ENCODE data around the gene PLIN5. TPM values are rescaled to one million over a fixed set of nuclear protein-coding genes. Genes with fewer than 3 reads are reported as not detected.
A peak's percentile ranks its signal among the peaks of the same experiment; 100 is the strongest.

The PLIN5 gene
- total and polyA plus RNA-seq, 7 donors, result 14.5 to 143 (median 96.1) TPM

- H3K27ac ChIP-seq, result no peak overlapping the region
- ATAC-seq, result no peak
- no peak for TF ChIP-seq CTCF (IDR thresholded peaks at IDR 0.05)
- H3K36me3 ChIP-seq (ENCODE audit: insufficient read depth in 1 of 2, low read depth in 1 of 2), result no peaks in the 10 kb centered on the region
- WGBS, 3 donors, result 84 to 90% (median 89%) methylated on average over 3 of the region's 3 CpGs
- DNase-seq, result no peak
- H3K9me3 ChIP-seq, result peaks cover 4% of the 10 kb centered on the region
- intact Hi-C loops (cut with DNase I), result loop anchor here in 1 of 2 donors (5.0 kb wide), 1 partner anchor 98 kb away; the partner anchor contains the start of gene TNFAIP8L1
- H3K4me3 ChIP-seq, result no peak overlapping the region
- peaks cover 28% of the 10 kb centered on the region for H3K4me1 ChIP-seq
- no peaks in the 10 kb centered on the region for H3K27me3 ChIP-seq (ENCODE audit: insufficient read depth in 3 of 3, low read length in 2 of 3)
These were observed 4.2 kb upstream of the PLIN5 start for GRCh38 chr19:4539169-4539692.

- no peak overlapping the region for H3K4me3 ChIP-seq
- H3K27ac ChIP-seq, result peak overlapping the region; percentile 90
- TF ChIP-seq CTCF (IDR thresholded peaks at IDR 0.05), result no peak
These were observed 3.6 kb upstream of the PLIN5 start for GRCh38 chr19:4538601-4538954.

GRCh38 chr19:4537953-4538600 is 3.1 kb upstream of the PLIN5 start:
- Histone ChIP-seq H3K36me3 (ENCODE audit: insufficient read depth in 1 of 2, low read depth in 1 of 2) (no peaks in the 10 kb centered on the region), H3K4me3 (no peak overlapping the region), H3K9me3 (peaks cover 4% of the 10 kb centered on the region), H3K4me1 (peaks cover 36% of the 10 kb centered on the region), H3K27ac (peak overlapping the region; percentile 90), H3K27me3 (ENCODE audit: insufficient read depth in 3 of 3, low read length in 2 of 3) (no peaks in the 10 kb centered on the region)
- DNase-seq (peak in 1 of 2 donors; percentile 69), ATAC-seq (peak; percentile 11 to 50 (median 32))
- no peak for TF ChIP-seq CTCF (IDR thresholded peaks at IDR 0.05)
- 33 to 48% (median 33%) methylated on average over 27 of the region's 27 CpGs for WGBS, 3 donors
- intact Hi-C loops (cut with DNase I), result loop anchor here in 1 of 2 donors (5.0 kb wide), 1 partner anchor 99 kb away; the partner anchor contains the start of gene TNFAIP8L1

More at GRCh38 chr19:4538601-4538954, 3.6 kb upstream of the PLIN5 start:
- Histone ChIP-seq H3K4me1 (peaks cover 32% of the 10 kb centered on the region), H3K9me3 (peaks cover 4% of the 10 kb centered on the region), H3K27me3 (ENCODE audit: insufficient read depth in 3 of 3, low read length in 2 of 3) (no peaks in the 10 kb centered on the region), H3K36me3 (ENCODE audit: insufficient read depth in 1 of 2, low read depth in 1 of 2) (no peaks in the 10 kb centered on the region)
- DNase-seq (no peak), ATAC-seq (no peak)
- 71 to 89% (median 83%) methylated on average over 13 of the region's 13 CpGs for WGBS, 3 donors
- intact Hi-C loops (cut with DNase I), result loop anchor here in 1 of 2 donors (5.0 kb wide), 1 partner anchor 99 kb away; the partner anchor contains the start of gene TNFAIP8L1

- no peaks in the 10 kb centered on the region for H3K27me3 ChIP-seq (ENCODE audit: insufficient read depth in 3 of 3, low read length in 2 of 3)
- DNase-seq (no peak), ATAC-seq (peak; percentile 28 to 62 (median 50))
- peak overlapping the region; percentile 90 for H3K27ac ChIP-seq
- no peaks in the 10 kb centered on the region for H3K36me3 ChIP-seq (ENCODE audit: insufficient read depth in 1 of 2, low read depth in 1 of 2)
- H3K9me3 ChIP-seq, result peaks cover 4% of the 10 kb centered on the region
- intact Hi-C loops (cut with DNase I), result loop anchor here in 1 of 2 donors (5.0 kb wide), 1 partner anchor 101 kb away; the partner anchor contains the start of gene TNFAIP8L1
- H3K4me3 ChIP-seq, result no peak overlapping the region
- TF ChIP-seq CTCF (IDR thresholded peaks at IDR 0.05), result no peak
- 12 to 26% (median 21%) methylated on average over 5 of the region's 5 CpGs for whole genome bisulfite sequencing, 3 donors
- peaks cover 39% of the 10 kb centered on the region for H3K4me1 ChIP-seq
These were observed 1.8 kb upstream of the PLIN5 start for GRCh38 chr19:4536798-4537197.
